GM12865 (cell line): ENCODE data around the gene XXYLT1.

Experiments
- DNase-seq: peaks from one replicate; pipeline ENCODE4 v3.0.0; 2010; ENCODE audit warnings: low read depth
- H3K4me3 ChIP-seq: 2 replicates; pipeline ENCODE4 v1.5.1; 2011; ENCODE audit warnings: mild to moderate bottlenecking, low read depth, low read length, control low read depth
- CTCF ChIP-seq: IDR thresholded peaks from 2 replicates; pipeline ENCODE4 v1.5.1; 2011; ENCODE audit warnings: low read length, control low read depth, low read depth, inconsistent platforms; ENCODE audit not compliant: insufficient read depth; ENCODE audit errors: missing control alignments

Gene XXYLT1

GRCh38 chr3:195214381-195214780 lies 56.6 kb downstream of the XXYLT1 start:
- DNase-seq = no peak
- TF ChIP-seq CTCF = no peak
- no peak overlapping the region for H3K4me3 ChIP-seq

GRCh38 chr3:195213639-195214315 lies 57.2 kb downstream of the XXYLT1 start:
- H3K4me3 ChIP-seq = no peak overlapping the region
- no peak for DNase-seq
- TF ChIP-seq CTCF = no peak

GRCh38 chr3:195212749-195213375 lies 58.1 kb downstream of the XXYLT1 start:
- no peak overlapping the region for H3K4me3 ChIP-seq
- TF ChIP-seq CTCF = no peak
- DNase-seq = no peak

- TF ChIP-seq CTCF = no peak
- no peak for DNase-seq
- no peak overlapping the region for H3K4me3 ChIP-seq
These were observed 58.8 kb downstream of the XXYLT1 start for GRCh38 chr3:195212033-195212748.

GRCh38 chr3:195210266-195210973 lies 60.5 kb downstream of the XXYLT1 start:
- no peak for DNase-seq
- TF ChIP-seq CTCF = no peak

GRCh38 chr3:195209847-195210265 lies 61.1 kb downstream of the XXYLT1 start:
- no peak overlapping the region for H3K4me3 ChIP-seq
- TF ChIP-seq CTCF = no peak
- DNase-seq = no peak

More at GRCh38 chr3:195210266-195210973, 60.5 kb downstream of the XXYLT1 start:
- H3K4me3 ChIP-seq = no peak overlapping the region
